ENCODE data around the gene KTN1.

Gene KTN1

GRCh38 chr14:55662752-55663151, 82.7 kb downstream of the KTN1 start:
- DNase-seq (ENCODE audit: extremely low spot score, insufficient read length, low read depth) (no peak), FAIRE-seq (no peak)

- DNase-seq (ENCODE audit: extremely low spot score, insufficient read length, low read depth) (no peak), FAIRE-seq (peak; percentile 45)
Observed at GRCh38 chr14:55665067-55665675, 85.2 kb downstream of the KTN1 start.

- no peak for FAIRE-seq
- DNase-seq (ENCODE audit: extremely low spot score, insufficient read length, low read depth), result no peak
Observed at GRCh38 chr14:55667801-55668200, 87.8 kb downstream of the KTN1 start.

- DNase-seq (ENCODE audit: extremely low spot score, insufficient read length, low read depth), result no peak
- no peak for FAIRE-seq
Observed at GRCh38 chr14:55671641-55672040, 91.6 kb downstream of the KTN1 start.

GRCh38 chr14:55673048-55673447, 93.0 kb downstream of the KTN1 start:
- DNase-seq (ENCODE audit: extremely low spot score, insufficient read length, low read depth), result no peak
- no peak for FAIRE-seq

- no peak for FAIRE-seq
Observed at GRCh38 chr14:55681096-55681495, 101.1 kb downstream of the KTN1 start.

GRCh38 chr14:55684956-55685584, 105.1 kb downstream of the KTN1 start:
- DNase-seq (ENCODE audit: extremely low spot score, insufficient read length, low read depth) (no peak), FAIRE-seq (no peak)

More at GRCh38 chr14:55681096-55681495, 101.1 kb downstream of the KTN1 start:
- DNase-seq (ENCODE audit: extremely low spot score, insufficient read length, low read depth), result no peak

- FAIRE-seq (no peak), DNase-seq (ENCODE audit: extremely low spot score, insufficient read length, low read depth) (no peak)
Observed at GRCh38 chr14:55686713-55687112, 106.7 kb downstream of the KTN1 start.

GRCh38 chr14:55688566-55688965, 108.6 kb downstream of the KTN1 start:
- no peak for FAIRE-seq
- DNase-seq (ENCODE audit: extremely low spot score, insufficient read length, low read depth), result no peak

GRCh38 chr14:55689981-55690871, 110.2 kb downstream of the KTN1 start:
- DNase-seq (ENCODE audit: extremely low spot score, insufficient read length, low read depth) (no peak), FAIRE-seq (peak; percentile 80)

- peak; percentile 38 for FAIRE-seq
- no peak for DNase-seq (ENCODE audit: extremely low spot score, insufficient read length, low read depth)
Observed at GRCh38 chr14:55691659-55692058, 111.7 kb downstream of the KTN1 start.

GRCh38 chr14:55693904-55694303, 113.9 kb downstream of the KTN1 start:
- DNase-seq (ENCODE audit: extremely low spot score, insufficient read length, low read depth) (no peak), FAIRE-seq (no peak)

GRCh38 chr14:55697414-55697861, 117.4 kb downstream of the KTN1 start:
- FAIRE-seq (no peak), DNase-seq (ENCODE audit: extremely low spot score, insufficient read length, low read depth) (no peak)

GRCh38 chr14:55698051-55698450, 118.0 kb downstream of the KTN1 start:
- no peak for FAIRE-seq

GRCh38 chr14:55699131-55700057, 119.4 kb downstream of the KTN1 start:
- no peak for FAIRE-seq
- DNase-seq (ENCODE audit: extremely low spot score, insufficient read length, low read depth), result no peak

More at GRCh38 chr14:55698051-55698450, 118.0 kb downstream of the KTN1 start:
- no peak for DNase-seq (ENCODE audit: extremely low spot score, insufficient read length, low read depth)

- FAIRE-seq (peak; percentile 94), DNase-seq (ENCODE audit: extremely low spot score, insufficient read length, low read depth) (peak; percentile 26)
Observed at GRCh38 chr14:55701638-55702037, 121.6 kb downstream of the KTN1 start.

GRCh38 chr14:55702511-55702910, 122.5 kb downstream of the KTN1 start:
- DNase-seq (ENCODE audit: extremely low spot score, insufficient read length, low read depth), result no peak

GRCh38 chr14:55704654-55705053, 124.6 kb downstream of the KTN1 start:
- no peak for FAIRE-seq
- DNase-seq (ENCODE audit: extremely low spot score, insufficient read length, low read depth), result no peak

More at GRCh38 chr14:55702511-55702910, 122.5 kb downstream of the KTN1 start:
- peak; percentile 65 for FAIRE-seq

GRCh38 chr14:55705651-55706364, 125.8 kb downstream of the KTN1 start:
- DNase-seq (ENCODE audit: extremely low spot score, insufficient read length, low read depth), result no peak
- no peak for FAIRE-seq
